ENCODE measurements around the gene IER2. TPM values are rescaled to one million over a fixed set of nuclear protein-coding genes. Genes with fewer than 3 reads are reported as not detected.

IER2 gene
- total RNA-seq, 1 donor from 2014 or later = 115 TPM

DNA sequence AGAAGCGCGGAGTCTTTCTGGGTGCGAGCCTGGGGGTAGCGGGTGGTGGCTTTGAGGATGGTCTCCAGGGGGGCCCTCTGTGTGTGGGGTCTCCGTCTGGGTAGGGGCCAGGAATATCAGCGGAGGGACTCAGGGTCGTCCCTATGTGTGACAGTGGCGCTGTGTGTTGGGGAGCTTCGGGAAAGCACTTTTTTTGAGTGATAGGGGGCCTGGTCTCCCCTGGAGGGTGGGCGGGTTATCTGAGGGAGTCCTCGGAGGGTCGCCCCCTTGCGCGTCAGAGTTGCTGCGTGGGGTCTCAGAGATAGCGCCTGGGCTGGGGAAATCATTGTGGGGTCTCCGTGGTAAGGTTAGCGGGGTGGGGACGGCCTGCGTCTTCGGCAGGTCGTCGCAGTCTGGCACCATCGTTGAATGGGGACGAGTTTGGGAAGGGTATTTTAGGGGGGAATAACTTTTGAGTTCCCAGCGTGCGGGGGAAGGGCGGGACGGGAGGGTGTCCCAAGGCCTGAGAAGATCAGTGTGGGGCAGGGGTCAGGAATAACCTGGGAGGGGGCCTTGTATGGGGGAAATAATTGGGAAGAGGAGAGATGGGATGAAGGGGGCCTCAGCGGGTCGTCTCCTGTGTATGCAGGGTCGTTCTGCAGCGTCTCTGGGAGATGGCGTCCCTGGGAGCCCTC, 857 bp downstream of the IER2 start:
- peak overlapping the region; percentile 99 for H3K27ac Mint-ChIP-seq (ENCODE audit: unreplicated experiment)
- DNase-seq (ENCODE audit: low spot score) = peak; percentile 16
- H3K4me3 Mint-ChIP-seq (ENCODE audit: unreplicated experiment) = peak overlapping the region; percentile 99
- peaks cover 32% of the 10 kb centered on the region for H3K4me1 Mint-ChIP-seq (ENCODE audit: unreplicated experiment)
- TF ChIP-seq, protein P1, sequence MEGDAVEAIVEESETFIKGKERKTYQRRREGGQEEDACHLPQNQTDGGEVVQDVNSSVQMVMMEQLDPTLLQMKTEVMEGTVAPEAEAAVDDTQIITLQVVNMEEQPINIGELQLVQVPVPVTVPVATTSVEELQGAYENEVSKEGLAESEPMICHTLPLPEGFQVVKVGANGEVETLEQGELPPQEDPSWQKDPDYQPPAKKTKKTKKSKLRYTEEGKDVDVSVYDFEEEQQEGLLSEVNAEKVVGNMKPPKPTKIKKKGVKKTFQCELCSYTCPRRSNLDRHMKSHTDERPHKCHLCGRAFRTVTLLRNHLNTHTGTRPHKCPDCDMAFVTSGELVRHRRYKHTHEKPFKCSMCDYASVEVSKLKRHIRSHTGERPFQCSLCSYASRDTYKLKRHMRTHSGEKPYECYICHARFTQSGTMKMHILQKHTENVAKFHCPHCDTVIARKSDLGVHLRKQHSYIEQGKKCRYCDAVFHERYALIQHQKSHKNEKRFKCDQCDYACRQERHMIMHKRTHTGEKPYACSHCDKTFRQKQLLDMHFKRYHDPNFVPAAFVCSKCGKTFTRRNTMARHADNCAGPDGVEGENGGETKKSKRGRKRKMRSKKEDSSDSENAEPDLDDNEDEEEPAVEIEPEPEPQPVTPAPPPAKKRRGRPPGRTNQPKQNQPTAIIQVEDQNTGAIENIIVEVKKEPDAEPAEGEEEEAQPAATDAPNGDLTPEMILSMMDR (IDR thresholded peaks at IDR 0.05; ENCODE audit: unreplicated experiment) = no peak
- no peaks in the 10 kb centered on the region for H3K9me3 Mint-ChIP-seq (ENCODE audit: unreplicated experiment)
- peaks cover 28% of the 10 kb centered on the region for H3K36me3 Mint-ChIP-seq (ENCODE audit: low read depth, unreplicated experiment)
- H3K27me3 Mint-ChIP-seq (ENCODE audit: unreplicated experiment) = peaks cover 28% of the 10 kb centered on the region

DNA sequence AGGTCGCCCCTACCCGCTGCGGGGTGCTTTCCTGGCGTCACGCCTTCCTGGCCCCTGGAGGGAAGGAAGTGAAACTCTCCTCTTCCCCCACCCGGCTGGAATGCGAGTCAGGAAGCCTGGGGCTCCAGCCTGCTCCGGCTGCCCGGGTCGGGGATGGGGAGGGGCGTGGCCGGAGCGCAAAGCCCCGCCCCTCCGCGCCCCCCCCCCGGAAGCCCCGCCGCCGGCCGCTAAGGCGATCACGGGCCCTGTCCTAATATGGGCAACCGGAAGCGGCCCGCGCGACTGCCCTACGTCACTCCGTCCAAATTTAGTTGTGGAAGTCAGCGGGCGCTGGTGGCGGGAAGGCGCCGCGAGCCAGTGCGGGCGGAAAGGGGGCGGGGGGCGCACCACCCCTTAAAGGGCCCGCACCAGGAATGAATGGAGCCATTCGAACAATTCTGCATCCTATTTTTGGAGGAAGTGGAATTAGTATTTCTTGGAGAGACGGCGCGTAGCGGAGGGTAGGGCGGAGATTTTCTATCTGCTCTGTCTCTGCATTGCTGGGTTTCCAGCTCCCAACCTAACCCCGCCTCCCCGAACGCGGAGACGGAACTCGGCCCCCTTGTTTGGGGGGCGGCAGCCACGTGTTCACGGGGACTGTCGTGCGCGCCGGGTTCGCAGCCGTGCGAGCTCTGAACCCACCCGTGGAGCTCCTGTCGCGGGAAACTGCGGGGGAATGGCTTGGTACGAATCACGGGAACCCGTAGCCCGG, 1.6 kb downstream of the IER2 start:
- Mint-ChIP-seq H3K4me3 (ENCODE audit: unreplicated experiment) (peak overlapping the region; percentile 99), H3K27me3 (ENCODE audit: unreplicated experiment) (peaks cover 28% of the 10 kb centered on the region), H3K4me1 (ENCODE audit: unreplicated experiment) (peaks cover 39% of the 10 kb centered on the region), H3K9me3 (ENCODE audit: unreplicated experiment) (no peaks in the 10 kb centered on the region), H3K27ac (ENCODE audit: unreplicated experiment) (peak overlapping the region; percentile 99), H3K36me3 (ENCODE audit: low read depth, unreplicated experiment) (peaks cover 28% of the 10 kb centered on the region)
- peak; percentile 93 for DNase-seq (ENCODE audit: low spot score)
- TF ChIP-seq, protein P1 (IDR thresholded peaks at IDR 0.05; ENCODE audit: unreplicated experiment) = no peak

DNA sequence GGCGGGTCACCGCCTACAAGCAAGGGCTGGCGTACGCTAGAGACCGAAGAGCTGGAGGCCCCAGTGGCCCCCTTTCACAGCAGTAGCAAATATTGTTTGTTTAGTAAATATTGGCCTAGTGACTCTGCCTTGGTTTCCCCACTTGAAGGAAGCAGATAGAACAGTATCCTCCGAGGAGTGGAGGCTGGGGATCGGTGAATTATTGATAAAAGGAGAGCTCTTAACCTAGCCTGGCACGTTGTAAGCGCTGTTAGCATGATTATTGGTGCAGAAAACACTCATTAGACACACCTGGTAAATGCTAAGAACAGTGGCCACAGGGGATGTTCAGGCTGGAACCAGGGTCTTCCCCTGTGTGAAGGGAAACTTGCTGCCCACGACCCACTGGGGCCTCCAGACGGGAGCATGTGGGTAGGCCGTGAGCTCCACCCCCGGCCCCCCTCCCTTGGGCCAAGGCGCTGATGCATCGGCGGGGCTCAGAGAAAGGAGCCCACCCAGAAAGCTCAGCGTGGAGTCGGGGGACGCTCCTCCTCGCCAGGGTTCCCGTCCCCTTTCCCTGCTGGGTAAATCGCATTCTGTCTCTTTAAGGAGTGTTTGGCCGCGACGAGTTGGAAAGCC, 2.3 kb downstream of the IER2 start:
- TF ChIP-seq, protein P1 (IDR thresholded peaks at IDR 0.05; ENCODE audit: unreplicated experiment) = no peak
- no peak for DNase-seq (ENCODE audit: low spot score)
- Mint-ChIP-seq H3K36me3 (ENCODE audit: low read depth, unreplicated experiment) (peaks cover 26% of the 10 kb centered on the region), H3K9me3 (ENCODE audit: unreplicated experiment) (no peaks in the 10 kb centered on the region), H3K4me1 (ENCODE audit: unreplicated experiment) (peaks cover 42% of the 10 kb centered on the region), H3K27me3 (ENCODE audit: unreplicated experiment) (peaks cover 31% of the 10 kb centered on the region), H3K4me3 (ENCODE audit: unreplicated experiment) (peak overlapping the region; percentile 99), H3K27ac (ENCODE audit: unreplicated experiment) (peak overlapping the region; percentile 95)

DNA sequence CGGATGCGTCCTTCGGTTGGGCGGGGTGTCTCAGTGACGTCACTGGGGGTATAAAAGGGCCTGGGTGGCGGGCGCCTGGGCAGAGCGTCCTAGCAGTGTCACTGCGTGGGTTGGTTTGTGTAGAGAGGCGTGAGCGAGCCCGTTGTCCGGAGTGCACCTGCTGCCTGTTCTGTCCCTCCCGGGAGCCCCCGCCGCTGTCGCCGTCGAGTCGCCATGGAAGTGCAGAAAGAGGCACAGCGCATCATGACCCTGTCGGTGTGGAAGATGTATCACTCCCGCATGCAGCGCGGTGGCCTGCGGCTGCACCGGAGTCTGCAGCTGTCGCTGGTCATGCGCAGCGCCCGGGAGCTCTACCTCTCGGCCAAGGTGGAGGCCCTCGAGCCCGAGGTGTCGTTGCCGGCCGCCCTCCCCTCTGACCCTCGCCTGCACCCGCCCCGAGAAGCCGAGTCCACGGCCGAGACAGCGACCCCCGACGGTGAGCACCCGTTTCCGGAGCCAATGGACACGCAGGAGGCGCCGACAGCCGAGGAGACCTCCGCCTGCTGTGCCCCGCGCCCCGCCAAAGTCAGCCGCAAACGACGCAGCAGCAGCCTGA, 2.9 kb downstream of the IER2 start:
- Mint-ChIP-seq H3K4me3 (ENCODE audit: unreplicated experiment) (peak overlapping the region; percentile 99), H3K9me3 (ENCODE audit: unreplicated experiment) (no peaks in the 10 kb centered on the region), H3K27ac (ENCODE audit: unreplicated experiment) (peak overlapping the region; percentile 95), H3K27me3 (ENCODE audit: unreplicated experiment) (peaks cover 34% of the 10 kb centered on the region), H3K36me3 (ENCODE audit: low read depth, unreplicated experiment) (peaks cover 28% of the 10 kb centered on the region), H3K4me1 (ENCODE audit: unreplicated experiment) (peaks cover 46% of the 10 kb centered on the region)
- peak; percentile 97 for DNase-seq (ENCODE audit: low spot score)
- TF ChIP-seq, protein P1 (IDR thresholded peaks at IDR 0.05; ENCODE audit: unreplicated experiment) = no peak

Measured in endothelial cell (in vitro differentiated cells).